Measurements from ENCODE around the gene TEX52. TPM values are rescaled to one million over a fixed set of nuclear protein-coding genes. Genes with fewer than 3 reads are reported as not detected.

TEX52 gene
- total and polyA plus RNA-seq, 2 of the 13 experiments (the other 11 are each of a cell fraction or from before 2014, with no cell fraction given): 0.05 TPM; not detected in 1

GRCh38 chr12:2876431-2877046 is 19.7 kb upstream of the TEX52 start (continued):
- TF ChIP-seq TBX3 (IDR thresholded peaks at IDR 0.05; ENCODE audit: borderline replicate concordance) (no peak), ZBTB40 (IDR thresholded peaks at IDR 0.05) (no peak), ZBTB40 (CRISPR knock-in tag; IDR thresholded peaks at IDR 0.05) (no peak), ARNT2 (CRISPR knock-in tag; IDR thresholded peaks at IDR 0.05; ENCODE audit: low read depth) (no peak), HINFP (CRISPR knock-in tag; IDR thresholded peaks at IDR 0.05; ENCODE audit: low read depth) (no peak), ZNF646 (CRISPR knock-in tag; IDR thresholded peaks at IDR 0.05) (peak; percentile 28; the same call in 1 of the 2 replicates)

All from HepG2 (cell line).